Activated CD4-positive, alpha-beta T cell treated with anti-CD3 and anti-CD28 coated beads for 36 hours (primary cell): ENCODE results near the gene CMBL. TPM values are rescaled to one million over a fixed set of nuclear protein-coding genes. Genes with fewer than 3 reads are reported as not detected.

Experiments
- ATAC-seq: fragments of 200-7000 bp; cut with Tn5 transposase; one replicate; pipeline ENCODE4 v1.10.0; 2021; ENCODE audit warnings: mild to moderate bottlenecking, moderate library complexity
- CTCF ChIA-PET: fragments of 350-600 bp; sonication (Branson Sonifier 250); formaldehyde crosslinking; loops from one replicate; lab custom pipeline; 2021; ENCODE audit warnings: antibody characterized with exemption; lab: Charles Lee
- POLR2A ChIA-PET: fragments of 350-600 bp; sonication (Branson Sonifier 250); formaldehyde crosslinking; loops from one replicate; lab custom pipeline; 2021; ENCODE audit warnings: antibody characterized with exemption, inconsistent platforms; lab: Charles Lee
- DNase-seq: peaks from one replicate; pipeline ENCODE4 v3.0.0-alpha.2; 2020
- H3K27ac Mint-ChIP-seq: one replicate; pipeline ENCODE4 v1.8.0; 2021; ENCODE audit warnings: mixed read lengths
- H3K27me3 Mint-ChIP-seq: one replicate; pipeline ENCODE4 v1.8.0; 2021; ENCODE audit warnings: mixed read lengths
- H3K36me3 Mint-ChIP-seq: one replicate; pipeline ENCODE4 v1.8.0; 2021; ENCODE audit warnings: low read depth, mixed read lengths
- H3K4me1 Mint-ChIP-seq: one replicate; pipeline ENCODE4 v1.8.0; 2021; ENCODE audit warnings: mixed read lengths
- H3K4me3 Mint-ChIP-seq: one replicate; pipeline ENCODE4 v1.8.0; 2021; ENCODE audit warnings: mild to moderate bottlenecking, moderate library complexity, mixed read lengths
- H3K9me3 Mint-ChIP-seq: one replicate; pipeline ENCODE4 v1.8.0; 2021; ENCODE audit warnings: low read depth, mixed read lengths
- intact Hi-C, 2 experiments: fragments of 100-400 bp; cut with DNase I in 1 of 2; cut with micrococcal nuclease in 1 of 2; formaldehyde crosslinking; loops; one replicate each; pipeline versions ENCODE4 v1.14.2 to v1.15.1; 2022 to 2024; cut with DNase I, micrococcal nuclease
- total RNA-seq, 2 experiments: library from RNA; stranded (reverse); gene quantifications; one replicate each; pipeline ENCODE4 v1.2.3, GENCODE V29; 2021

Gene CMBL
- total RNA-seq, 2 experiments from 2014 or later, result 0.46 to 0.66 TPM

- H3K9me3 Mint-ChIP-seq, result no peaks in the 10 kb centered on the region
- CTCF ChIA-PET, result interaction anchor here (1.0 to 1.1 kb wide), 2 partner anchors 18 to 20 kb away, joined by 3 to 5 read pairs; no protein-coding TSS in a partner anchor
- POLR2A ChIA-PET, result no interaction called here
- ATAC-seq (no peak), DNase-seq (no peak)
- H3K27ac Mint-ChIP-seq, result no peak overlapping the region
- no peak overlapping the region for H3K4me3 Mint-ChIP-seq
- H3K36me3 Mint-ChIP-seq, result no peaks in the 10 kb centered on the region
- peaks cover 9% of the 10 kb centered on the region for H3K4me1 Mint-ChIP-seq
- H3K27me3 Mint-ChIP-seq, result peaks cover 19% of the 10 kb centered on the region
- intact Hi-C loops, result no loop called here
Observed at GRCh38 chr5:10303699-10304170, 4.0 kb downstream of the CMBL start.

- H3K27me3 Mint-ChIP-seq, result peaks cover 17% of the 10 kb centered on the region
- ATAC-seq (no peak), DNase-seq (no peak)
- H3K36me3 Mint-ChIP-seq, result no peaks in the 10 kb centered on the region
- no peak overlapping the region for H3K4me3 Mint-ChIP-seq
- peaks cover 9% of the 10 kb centered on the region for H3K4me1 Mint-ChIP-seq
- CTCF ChIA-PET, result interaction anchor here (1.1 kb wide), 1 partner anchor 19 kb away, joined by 5 read pairs; no protein-coding TSS in a partner anchor
- H3K9me3 Mint-ChIP-seq, result no peaks in the 10 kb centered on the region
- POLR2A ChIA-PET, result no interaction called here
- H3K27ac Mint-ChIP-seq, result no peak overlapping the region
- intact Hi-C loops, result no loop called here
Observed at GRCh38 chr5:10303201-10303600, 4.5 kb downstream of the CMBL start.

- intact Hi-C loops, result no loop called here
- POLR2A ChIA-PET, result no interaction called here
- Mint-ChIP-seq H3K9me3 (no peaks in the 10 kb centered on the region), H3K36me3 (no peaks in the 10 kb centered on the region), H3K4me1 (peaks cover 2% of the 10 kb centered on the region), H3K4me3 (no peak overlapping the region), H3K27me3 (peaks cover 14% of the 10 kb centered on the region), H3K27ac (no peak overlapping the region)
- CTCF ChIA-PET, result no interaction called here
- DNase-seq, result no peak
- no peak for ATAC-seq
Observed at GRCh38 chr5:10301842-10302610, 5.7 kb downstream of the CMBL start.

GRCh38 chr5:10301266-10301665, 6.4 kb downstream of the CMBL start:
- intact Hi-C loops, result no loop called here

GRCh38 chr5:10300246-10300645, 7.5 kb downstream of the CMBL start:
- no peaks in the 10 kb centered on the region for H3K9me3 Mint-ChIP-seq
- H3K27me3 Mint-ChIP-seq, result peaks cover 4% of the 10 kb centered on the region
- CTCF ChIA-PET, result no interaction called here
- no peak overlapping the region for H3K27ac Mint-ChIP-seq
- intact Hi-C loops, result no loop called here
- no peaks in the 10 kb centered on the region for H3K4me1 Mint-ChIP-seq
- DNase-seq (no peak), ATAC-seq (no peak)
- no peaks in the 10 kb centered on the region for H3K36me3 Mint-ChIP-seq
- POLR2A ChIA-PET, result no interaction called here
- H3K4me3 Mint-ChIP-seq, result no peak overlapping the region

More at GRCh38 chr5:10301266-10301665, 6.4 kb downstream of the CMBL start:
- POLR2A ChIA-PET, result no interaction called here
- Mint-ChIP-seq H3K27ac (no peak overlapping the region), H3K27me3 (peaks cover 8% of the 10 kb centered on the region), H3K36me3 (no peaks in the 10 kb centered on the region), H3K9me3 (no peaks in the 10 kb centered on the region), H3K4me1 (no peaks in the 10 kb centered on the region), H3K4me3 (no peak overlapping the region)
- ATAC-seq (no peak), DNase-seq (no peak)
- CTCF ChIA-PET, result no interaction called here

- intact Hi-C loops, result no loop called here
- ATAC-seq (no peak), DNase-seq (no peak)
- Mint-ChIP-seq H3K36me3 (no peaks in the 10 kb centered on the region), H3K27me3 (peaks cover 9% of the 10 kb centered on the region), H3K27ac (no peak overlapping the region), H3K4me1 (no peaks in the 10 kb centered on the region), H3K4me3 (no peak overlapping the region), H3K9me3 (no peaks in the 10 kb centered on the region)
- ChIA-PET POLR2A (no interaction called here), CTCF (interaction anchor here (0.5 to 1.1 kb wide), 2 partner anchors 15 to 35 kb away, joined by 3 read pairs; no protein-coding TSS in a partner anchor)
Observed at GRCh38 chr5:10297646-10298204, 10.0 kb downstream of the CMBL start.

GRCh38 chr5:10295619-10296326, 11.9 kb downstream of the CMBL start:
- ATAC-seq (no peak), DNase-seq (no peak)
- CTCF ChIA-PET, result interaction anchor here (1.7 kb wide), 1 partner anchor 12 kb away, joined by 8 read pairs; no protein-coding TSS in a partner anchor
- no peak overlapping the region for H3K4me3 Mint-ChIP-seq
- no peaks in the 10 kb centered on the region for H3K9me3 Mint-ChIP-seq
- H3K4me1 Mint-ChIP-seq, result no peaks in the 10 kb centered on the region
- H3K27me3 Mint-ChIP-seq, result peaks cover 9% of the 10 kb centered on the region
- POLR2A ChIA-PET, result no interaction called here
- no peak overlapping the region for H3K27ac Mint-ChIP-seq
- intact Hi-C loops, result no loop called here
- H3K36me3 Mint-ChIP-seq, result no peaks in the 10 kb centered on the region

GRCh38 chr5:10293907-10294662, 13.6 kb downstream of the CMBL start:
- H3K4me3 Mint-ChIP-seq, result no peak overlapping the region
- peaks cover 9% of the 10 kb centered on the region for H3K27me3 Mint-ChIP-seq
- POLR2A ChIA-PET, result no interaction called here
- CTCF ChIA-PET, result interaction anchor here (0.6 to 1.7 kb wide), 2 partner anchors 10 to 130 kb away, joined by 3 to 8 read pairs; no protein-coding TSS in a partner anchor
- H3K4me1 Mint-ChIP-seq, result no peaks in the 10 kb centered on the region
- ATAC-seq (no peak), DNase-seq (no peak)
- intact Hi-C loops, result no loop called here
- no peaks in the 10 kb centered on the region for H3K36me3 Mint-ChIP-seq
- no peaks in the 10 kb centered on the region for H3K9me3 Mint-ChIP-seq
- no peak overlapping the region for H3K27ac Mint-ChIP-seq

- ChIA-PET CTCF (interaction anchor here (0.6 to 0.8 kb wide), 2 partner anchors 13 to 73 kb away, joined by 3 to 4 read pairs; no protein-coding TSS in a partner anchor), POLR2A (no interaction called here)
- ATAC-seq (no peak), DNase-seq (no peak)
- intact Hi-C loops, result no loop called here
- peaks cover 9% of the 10 kb centered on the region for H3K27me3 Mint-ChIP-seq
- H3K4me1 Mint-ChIP-seq, result peaks cover 5% of the 10 kb centered on the region
- H3K27ac Mint-ChIP-seq, result no peak overlapping the region
- no peak overlapping the region for H3K4me3 Mint-ChIP-seq
- H3K36me3 Mint-ChIP-seq, result no peaks in the 10 kb centered on the region
- H3K9me3 Mint-ChIP-seq, result no peaks in the 10 kb centered on the region
Observed at GRCh38 chr5:10291692-10292339, 15.9 kb downstream of the CMBL start.

- no peak for ATAC-seq
- H3K9me3 Mint-ChIP-seq, result no peaks in the 10 kb centered on the region
- CTCF ChIA-PET, result interaction anchor here (1.3 kb wide), 1 partner anchor 39 kb away, joined by 4 read pairs; no protein-coding TSS in a partner anchor
- intact Hi-C loops, result no loop called here
- DNase-seq, result no peak
- POLR2A ChIA-PET, result no interaction called here
- H3K36me3 Mint-ChIP-seq, result no peaks in the 10 kb centered on the region
- no peak overlapping the region for H3K4me3 Mint-ChIP-seq
- H3K4me1 Mint-ChIP-seq, result peaks cover 5% of the 10 kb centered on the region
- H3K27me3 Mint-ChIP-seq, result peaks cover 9% of the 10 kb centered on the region
- H3K27ac Mint-ChIP-seq, result no peak overlapping the region
Observed at GRCh38 chr5:10290438-10290837, 17.3 kb downstream of the CMBL start.
